Measurements from ENCODE around the gene CDH19.
"Not testable (repeated sequence)": the region's sequence is repeated elsewhere in the genome, so short reads cannot be mapped to it uniquely, and the experiment has no call there.

Gene CDH19

DNA sequence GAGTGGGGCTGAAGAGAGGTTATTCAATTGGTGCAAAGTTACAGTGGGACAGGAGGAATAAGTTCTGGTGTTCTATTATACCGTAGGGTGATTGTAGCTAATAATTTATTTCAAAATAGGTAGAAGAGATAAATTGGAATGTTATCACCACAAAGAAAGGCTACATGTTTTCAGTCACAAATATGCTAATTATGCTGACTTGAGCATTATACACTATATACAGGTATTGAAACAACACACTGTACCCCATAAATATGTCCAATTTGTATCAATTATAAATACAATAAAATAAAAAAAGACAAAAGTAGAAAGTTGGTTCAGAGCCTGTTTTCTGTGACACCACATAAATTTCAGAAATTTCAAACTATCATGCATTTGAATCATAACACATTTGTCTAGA lies 97.7 kb downstream of the CDH19 start:
- DNase-seq (ENCODE audit: low read depth), result no peak
- TF ChIP-seq, protein P1, sequence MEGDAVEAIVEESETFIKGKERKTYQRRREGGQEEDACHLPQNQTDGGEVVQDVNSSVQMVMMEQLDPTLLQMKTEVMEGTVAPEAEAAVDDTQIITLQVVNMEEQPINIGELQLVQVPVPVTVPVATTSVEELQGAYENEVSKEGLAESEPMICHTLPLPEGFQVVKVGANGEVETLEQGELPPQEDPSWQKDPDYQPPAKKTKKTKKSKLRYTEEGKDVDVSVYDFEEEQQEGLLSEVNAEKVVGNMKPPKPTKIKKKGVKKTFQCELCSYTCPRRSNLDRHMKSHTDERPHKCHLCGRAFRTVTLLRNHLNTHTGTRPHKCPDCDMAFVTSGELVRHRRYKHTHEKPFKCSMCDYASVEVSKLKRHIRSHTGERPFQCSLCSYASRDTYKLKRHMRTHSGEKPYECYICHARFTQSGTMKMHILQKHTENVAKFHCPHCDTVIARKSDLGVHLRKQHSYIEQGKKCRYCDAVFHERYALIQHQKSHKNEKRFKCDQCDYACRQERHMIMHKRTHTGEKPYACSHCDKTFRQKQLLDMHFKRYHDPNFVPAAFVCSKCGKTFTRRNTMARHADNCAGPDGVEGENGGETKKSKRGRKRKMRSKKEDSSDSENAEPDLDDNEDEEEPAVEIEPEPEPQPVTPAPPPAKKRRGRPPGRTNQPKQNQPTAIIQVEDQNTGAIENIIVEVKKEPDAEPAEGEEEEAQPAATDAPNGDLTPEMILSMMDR (conservative IDR thresholded peaks at IDR 0.05; ENCODE audit: control insufficient read depth, insufficient read depth, low read depth, low read length), result no peak
- H3K4me3 ChIP-seq (ENCODE audit: control insufficient read depth, low read depth, low read length), result no peak overlapping the region

DNA sequence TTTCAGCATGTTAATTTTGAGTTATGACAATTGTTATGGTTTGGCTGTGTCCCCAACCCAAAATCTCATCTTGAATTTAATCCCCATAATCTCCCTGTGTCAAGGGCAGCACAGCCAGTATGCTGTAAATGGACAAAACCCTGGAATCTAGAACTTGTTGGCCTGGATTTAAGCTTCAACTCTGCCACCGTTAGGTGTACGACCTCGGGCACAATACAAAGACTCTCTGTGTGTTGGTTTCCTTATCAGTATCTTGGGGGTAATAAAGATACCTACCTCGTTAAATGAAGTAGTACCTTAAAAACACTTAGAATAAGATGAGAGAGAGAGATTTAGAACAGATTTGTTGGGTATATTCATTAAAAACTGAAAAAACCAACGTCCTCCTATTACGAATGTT lies 106.5 kb downstream of the CDH19 start:
- DNase-seq (ENCODE audit: low read depth), result no peak
- no peak overlapping the region for H3K4me3 ChIP-seq (ENCODE audit: control insufficient read depth, low read depth, low read length)
- TF ChIP-seq, protein P1 (conservative IDR thresholded peaks at IDR 0.05; ENCODE audit: control insufficient read depth, insufficient read depth, low read depth, low read length), result no peak

DNA sequence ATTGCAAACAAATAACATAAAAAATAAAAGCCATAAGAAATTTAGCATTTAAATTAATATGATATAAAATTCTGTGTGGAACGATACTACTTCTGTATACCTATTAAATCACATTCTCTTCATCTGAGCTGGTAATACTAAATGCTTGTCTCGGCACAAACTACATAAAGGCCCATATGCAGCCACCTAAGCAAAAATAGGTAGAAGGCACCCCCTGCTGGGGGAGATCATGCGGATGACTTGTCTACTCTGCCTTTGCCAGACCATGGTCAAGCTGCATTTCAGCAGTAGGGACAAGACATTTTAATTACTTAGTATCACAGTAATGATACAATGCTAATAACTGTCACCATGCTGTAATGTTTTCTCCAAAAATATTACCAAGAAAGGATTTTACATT lies 108.0 kb downstream of the CDH19 start:
- peak; percentile 6 for DNase-seq (ENCODE audit: low read depth)
- TF ChIP-seq, protein P1 (conservative IDR thresholded peaks at IDR 0.05; ENCODE audit: control insufficient read depth, insufficient read depth, low read depth, low read length), result no peak
- H3K4me3 ChIP-seq (ENCODE audit: control insufficient read depth, low read depth, low read length), result no peak overlapping the region

DNA sequence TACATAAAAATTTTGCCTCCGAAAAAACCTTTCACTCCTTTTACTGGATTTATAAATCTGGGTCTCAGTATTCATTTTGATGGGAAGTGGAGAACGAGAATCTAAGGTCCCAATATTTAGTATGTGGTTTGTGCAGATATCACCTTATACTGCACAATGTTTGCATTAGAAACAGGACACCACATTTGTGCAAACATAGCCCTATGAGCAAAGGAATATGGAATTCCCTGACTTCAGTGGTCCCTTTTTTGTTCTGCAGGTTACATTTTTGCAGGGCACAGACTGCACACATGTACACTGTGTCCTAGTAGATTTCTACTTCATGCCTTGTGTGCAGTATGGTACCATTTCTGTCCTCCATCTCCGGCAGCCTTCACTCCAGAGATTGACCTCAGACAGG lies 130.0 kb downstream of the CDH19 start:
- no peak for DNase-seq (ENCODE audit: low read depth)
- H3K4me3 ChIP-seq (ENCODE audit: control insufficient read depth, low read depth, low read length), result no peak overlapping the region
- TF ChIP-seq, protein P1 (conservative IDR thresholded peaks at IDR 0.05; ENCODE audit: control insufficient read depth, insufficient read depth, low read depth, low read length), result no peak

DNA sequence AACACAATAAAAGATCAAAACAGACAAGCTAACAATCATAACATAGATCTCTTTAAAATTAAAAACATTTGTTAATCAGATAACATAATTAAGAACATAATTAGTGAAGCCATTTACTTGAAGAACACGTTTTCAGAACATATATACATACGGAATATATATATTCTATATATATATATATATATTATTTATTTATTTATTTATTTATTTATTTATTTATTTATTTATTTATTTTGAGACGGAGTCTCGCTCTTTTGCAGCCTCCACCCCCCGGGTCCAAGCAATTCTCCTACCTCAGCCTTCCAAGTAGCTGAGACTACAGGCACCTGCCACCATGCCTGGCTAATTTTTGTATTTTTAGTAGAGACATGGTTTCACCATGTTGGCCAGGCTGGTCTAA lies 137.7 kb downstream of the CDH19 start:
- not testable (repeated sequence) for H3K4me3 ChIP-seq (ENCODE audit: control insufficient read depth, low read depth, low read length); DNase-seq (ENCODE audit: low read depth)

DNA sequence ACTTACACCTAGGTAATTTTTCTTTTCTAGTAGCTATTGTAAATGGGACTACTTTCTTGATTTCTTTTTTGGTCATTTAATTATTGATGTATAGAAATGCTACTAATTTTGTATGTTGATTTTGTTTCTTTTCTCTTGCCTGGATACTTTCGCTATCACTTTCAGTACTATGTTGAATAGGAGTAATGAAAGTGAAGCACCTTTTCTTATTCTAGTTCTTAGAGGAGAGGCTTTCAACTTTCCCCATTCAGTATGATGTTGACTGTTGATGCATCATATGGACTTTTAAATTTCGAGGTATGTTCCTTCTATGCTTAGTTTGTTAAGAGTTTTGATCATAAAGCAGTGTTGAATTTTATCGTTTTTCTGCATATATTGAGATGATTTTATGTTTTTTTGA lies 142.5 kb downstream of the CDH19 start:
- TF ChIP-seq, protein P1 (conservative IDR thresholded peaks at IDR 0.05; ENCODE audit: control insufficient read depth, insufficient read depth, low read depth, low read length), result no peak
- no peak for DNase-seq (ENCODE audit: low read depth)
- H3K4me3 ChIP-seq (ENCODE audit: control insufficient read depth, low read depth, low read length), result no peak overlapping the region

DNA sequence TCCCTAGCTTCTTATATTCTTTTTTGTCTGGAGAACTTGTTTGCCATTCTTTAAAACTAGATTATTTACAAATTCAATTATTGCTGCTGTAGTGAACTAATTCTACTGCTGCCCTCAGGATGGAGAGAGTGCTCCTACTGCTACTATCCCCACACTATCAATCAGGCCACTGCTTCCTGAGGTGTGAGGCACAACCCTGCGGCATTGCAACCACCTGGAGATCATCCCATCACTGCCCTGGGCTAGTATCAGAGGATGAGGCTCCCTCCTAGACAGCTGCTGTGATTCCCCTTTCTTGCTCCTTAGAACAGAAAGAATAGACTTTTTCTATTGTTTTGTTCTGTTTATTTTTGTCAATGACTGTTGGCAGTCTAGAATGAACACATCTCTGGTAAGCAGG lies 146.6 kb downstream of the CDH19 start:
- no peak for DNase-seq (ENCODE audit: low read depth)
- H3K4me3 ChIP-seq (ENCODE audit: control insufficient read depth, low read depth, low read length), result no peak overlapping the region
- TF ChIP-seq, protein P1 (conservative IDR thresholded peaks at IDR 0.05; ENCODE audit: control insufficient read depth, insufficient read depth, low read depth, low read length), result no peak
